Posterior cingulate gyrus (tissue), 11 donors: ENCODE data around the gene DDO.

Experiments used
- DNase-seq, 10 donors: peaks; one replicate each; pipeline versions ENCODE4 v3.0.0 to v3.0.0-alpha.2; 2020 to 2021; ENCODE audit warnings: mixed read lengths in 3 of 10
- intact Hi-C: fragments of 100-400 bp; cut with DNase I; formaldehyde crosslinking; loops from one replicate; pipeline ENCODE4 v1.15.1; 2023

Gene DDO

DNA sequence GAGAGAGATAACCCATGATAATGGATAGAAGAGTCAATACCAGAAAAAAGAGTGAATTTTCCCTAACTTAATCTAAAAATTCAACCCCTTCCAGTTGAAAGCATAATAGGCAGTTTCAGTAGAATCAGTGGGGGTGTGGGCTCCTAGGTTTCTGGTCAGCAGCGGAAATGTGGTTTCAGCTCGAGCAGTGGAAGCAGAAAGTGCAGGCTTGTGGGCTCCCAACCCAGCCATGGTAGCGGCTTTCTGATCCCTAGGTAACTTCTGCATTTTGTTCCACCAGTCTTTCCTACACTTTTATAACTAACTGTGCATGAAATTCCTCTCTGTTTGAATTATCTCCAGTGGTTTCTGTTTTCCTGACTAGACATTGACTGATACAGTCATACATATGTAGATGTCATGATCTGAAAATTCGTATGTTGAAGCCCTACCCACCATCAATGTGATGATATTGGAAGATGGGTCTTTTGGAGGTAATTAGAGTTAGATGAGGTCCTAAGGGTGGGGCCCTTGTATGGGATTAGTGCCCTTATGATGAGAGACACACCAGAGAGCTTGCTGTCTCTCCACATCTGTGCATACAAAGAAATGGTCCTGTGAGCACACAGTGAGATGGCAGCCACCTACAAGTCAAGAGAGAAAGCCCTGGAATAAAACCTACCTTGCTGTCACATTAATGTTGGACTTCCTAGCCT, 6.5 kb upstream of the DDO start:
- DNase-seq = no peak
- intact Hi-C loops = no loop called here

GRCh38 chr6:110419028-110419739, 3.8 kb upstream of the DDO start:
- intact Hi-C loops = no loop called here
- no peak for DNase-seq

GRCh38 chr6:110418594-110418993, 3.2 kb upstream of the DDO start:
- no peak for DNase-seq
- intact Hi-C loops = no loop called here

GRCh38 chr6:110414669-110415068, 706 bp downstream of the DDO start:
- intact Hi-C loops = no loop called here
- no peak for DNase-seq

DNA sequence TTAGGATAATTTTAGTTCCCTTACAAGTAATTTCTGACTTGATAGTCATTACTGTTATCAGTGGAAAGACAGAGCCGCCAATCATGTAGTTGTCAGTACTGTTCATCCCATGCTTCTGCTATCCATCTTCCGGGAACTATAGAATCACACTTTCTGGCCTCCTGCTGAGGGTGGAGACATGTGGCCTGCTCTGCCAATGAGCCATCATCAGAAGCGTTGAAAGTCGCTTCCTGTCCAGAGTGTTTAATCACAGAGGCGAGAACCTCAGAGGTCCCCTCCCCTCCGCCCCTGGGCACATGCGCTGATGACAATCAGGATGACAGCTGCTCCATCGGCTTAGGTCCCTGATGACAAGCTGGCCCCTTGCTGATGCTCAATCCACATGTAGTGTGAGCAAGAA, 3.0 kb downstream of the DDO start:
- DNase-seq = no peak
- intact Hi-C loops = no loop called here

DNA sequence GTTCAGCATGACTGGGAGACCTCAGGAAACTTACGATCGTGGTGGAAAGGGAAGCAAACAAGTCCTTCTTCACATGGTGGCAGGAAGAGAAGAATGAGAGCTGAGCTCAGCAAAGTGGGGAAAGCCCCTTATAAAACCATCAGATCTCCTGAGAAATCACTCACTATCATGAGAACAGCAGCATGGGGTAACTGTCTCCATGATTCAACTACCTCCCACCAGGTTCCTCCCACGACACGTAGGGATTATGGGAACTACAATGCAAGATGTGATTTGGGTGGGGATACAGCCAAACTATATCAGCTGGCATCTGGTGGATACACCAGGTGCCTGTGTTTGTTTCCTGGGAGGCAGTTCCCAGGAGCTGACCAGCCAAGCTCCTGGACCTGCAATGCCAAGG, 4.9 kb downstream of the DDO start:
- intact Hi-C loops = no loop called here
- DNase-seq = no peak

DNA sequence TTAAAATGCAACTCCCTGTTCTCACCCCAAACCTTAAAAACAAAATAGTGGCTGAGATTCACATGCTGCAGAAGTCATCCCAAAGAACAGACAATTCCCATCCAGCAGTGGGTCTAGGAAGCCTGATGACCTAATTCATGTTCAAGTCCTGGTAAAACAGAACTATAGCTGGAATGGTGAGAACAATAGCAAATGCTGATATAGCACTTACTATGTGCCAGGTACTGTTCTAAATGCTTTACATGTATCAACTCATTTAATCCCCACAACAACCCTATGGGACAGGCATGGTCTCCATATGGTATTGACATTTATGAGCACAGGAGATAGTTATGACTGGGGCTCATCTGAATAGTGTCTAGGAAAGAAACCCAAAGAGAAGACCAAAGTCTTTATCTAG, 5.6 kb downstream of the DDO start:
- intact Hi-C loops = no loop called here
- DNase-seq = no peak

DNA sequence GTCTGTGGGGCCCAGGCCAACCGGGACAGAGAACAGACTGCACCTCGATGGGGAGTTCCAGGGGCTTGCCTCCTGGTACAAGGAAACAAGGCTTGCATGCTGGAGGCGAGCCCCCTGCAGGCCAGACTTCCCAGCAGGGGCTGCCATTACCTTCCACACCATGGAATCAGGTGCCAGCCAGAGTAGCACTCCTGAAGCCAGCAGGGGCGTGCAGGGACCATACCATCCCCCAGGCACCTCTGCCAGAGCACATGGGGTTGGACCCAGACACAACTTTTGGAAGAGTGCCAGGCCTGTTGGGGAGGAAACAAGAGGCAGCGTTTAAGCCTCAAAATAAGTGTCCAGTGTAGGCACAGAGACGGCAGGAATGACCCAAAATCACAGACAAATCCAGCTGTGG, 6.5 kb downstream of the DDO start:
- intact Hi-C loops = no loop called here
- DNase-seq = no peak

DNA sequence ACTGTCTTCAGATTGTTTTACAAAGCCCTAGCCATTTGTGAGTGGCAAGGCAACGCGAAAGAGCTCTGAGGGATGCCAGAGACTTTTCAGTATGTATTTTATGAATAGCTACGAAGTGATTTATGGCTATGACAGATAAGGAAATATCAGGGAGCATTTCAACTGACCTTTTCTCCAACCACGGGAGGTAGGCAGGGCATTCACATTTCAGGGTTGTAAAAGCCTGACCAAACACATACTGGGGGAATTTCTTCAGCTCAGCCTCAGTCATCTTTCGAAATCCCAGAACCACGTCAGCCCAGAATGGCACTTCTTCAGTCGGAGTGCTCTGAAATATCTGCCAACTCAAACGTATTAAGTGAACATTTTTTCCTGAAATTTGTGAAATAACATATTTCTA, 10.8 kb downstream of the DDO start:
- intact Hi-C loops = no loop called here
- no peak for DNase-seq

- intact Hi-C loops = no loop called here
Measured at GRCh38 chr6:110401585-110402176, 13.7 kb downstream of the DDO start.

GRCh38 chr6:110400208-110400607, 15.2 kb downstream of the DDO start:
- no peak for DNase-seq
- intact Hi-C loops = no loop called here

More at GRCh38 chr6:110401585-110402176, 13.7 kb downstream of the DDO start:
- no peak for DNase-seq

GRCh38 chr6:110399219-110400071, 15.9 kb downstream of the DDO start:
- peak in 2 of 10 donors; percentile 76 to 85 for DNase-seq
- intact Hi-C loops = no loop called here

GRCh38 chr6:110398778-110399177, 16.6 kb downstream of the DDO start:
- intact Hi-C loops = no loop called here
- no peak for DNase-seq

DNA sequence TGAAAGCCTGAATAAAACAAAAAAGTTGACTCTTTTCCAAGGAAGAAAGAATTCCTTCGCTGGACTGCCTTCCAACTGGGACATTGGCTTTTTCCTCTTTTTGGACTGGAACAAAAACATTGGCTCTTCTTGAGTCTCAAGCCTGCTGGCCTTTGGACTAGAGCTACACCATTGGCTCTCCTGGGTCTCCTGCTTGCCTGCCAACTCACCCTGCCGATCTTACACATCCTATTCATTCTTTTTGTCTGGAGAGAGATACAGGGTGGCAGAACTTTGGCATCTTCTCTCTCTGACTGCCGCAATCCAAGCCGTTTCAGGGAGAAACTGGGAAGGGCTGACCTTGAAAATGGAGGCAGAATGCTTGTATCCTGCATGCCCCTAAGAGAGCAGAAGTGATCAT, 20.2 kb downstream of the DDO start:
- DNase-seq = no peak
- intact Hi-C loops = no loop called here

GRCh38 chr6:110394409-110394808, 21.0 kb downstream of the DDO start:
- intact Hi-C loops = loop anchor here (5.0 kb wide), 2 partner anchors 217 to 352 kb away; partner anchors contain the start of gene WASF1

GRCh38 chr6:110392727-110393126, 22.6 kb downstream of the DDO start:
- DNase-seq = no peak
- intact Hi-C loops = loop anchor here (5.0 kb wide), 2 partner anchors 215 to 350 kb away; partner anchors contain the start of gene WASF1

More at GRCh38 chr6:110394409-110394808, 21.0 kb downstream of the DDO start:
- no peak for DNase-seq

DNA sequence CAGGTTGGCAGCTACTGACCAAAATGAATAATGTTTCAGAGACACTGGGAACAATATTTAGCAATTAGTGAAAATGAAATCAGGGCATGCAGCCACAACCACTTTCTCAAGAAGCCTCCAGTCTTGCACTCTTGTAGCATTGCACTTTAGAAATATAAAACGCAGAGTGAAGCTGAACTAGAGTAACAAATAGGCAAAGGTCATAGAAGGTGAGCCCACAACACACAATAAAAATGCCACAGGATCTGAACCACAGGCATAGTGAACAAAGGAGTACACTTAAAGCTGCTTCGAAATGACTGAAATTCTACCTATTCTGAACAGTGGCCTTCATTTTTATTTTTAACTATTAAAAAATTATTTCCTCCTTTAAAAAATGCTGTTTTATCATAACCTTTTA, 25.0 kb downstream of the DDO start:
- intact Hi-C loops = loop anchor here (2.0 to 5.0 kb wide), 3 partner anchors 213 to 686 kb away; partner anchors contain the start of gene WASF1
- DNase-seq = no peak

DNA sequence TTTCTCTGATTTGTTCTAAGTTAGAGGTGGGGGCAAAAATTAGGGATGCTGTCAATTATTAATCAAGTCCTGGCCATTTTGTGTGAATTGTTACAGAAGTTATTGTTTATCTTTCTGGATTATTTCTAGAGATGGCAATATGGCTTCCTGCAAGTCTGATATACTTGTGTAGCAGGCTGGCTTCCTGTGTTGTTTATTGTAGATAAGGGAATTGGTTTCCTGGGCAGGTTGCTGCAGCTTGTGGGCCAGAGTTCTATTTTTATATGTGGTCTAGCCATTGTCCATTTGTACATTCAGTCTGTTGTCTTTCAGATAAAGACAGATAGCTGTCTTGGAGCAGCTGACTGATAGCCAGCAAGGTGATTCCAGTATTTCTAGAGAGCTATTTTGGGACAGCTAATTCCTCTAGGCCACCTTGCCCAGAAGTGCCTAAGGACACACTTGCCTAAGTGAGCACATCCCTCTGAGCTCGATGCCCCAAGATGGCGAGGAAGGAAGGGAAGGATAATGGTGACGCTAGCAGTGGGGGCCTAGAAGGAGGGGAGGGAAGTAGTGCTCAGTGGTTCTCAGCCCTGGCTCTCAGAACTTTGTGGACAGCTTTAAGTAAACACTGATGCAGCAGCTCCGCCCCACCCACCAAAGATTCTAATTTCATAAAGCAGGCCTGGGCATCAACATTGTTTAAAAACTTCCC, 25.5 kb downstream of the DDO start:
- intact Hi-C loops = loop anchor here (2.0 to 5.0 kb wide), 3 partner anchors 213 to 685 kb away; partner anchors contain the start of gene WASF1

GRCh38 chr6:110387986-110388385, 27.4 kb downstream of the DDO start:
- no peak for DNase-seq
- intact Hi-C loops = no loop called here

More for the DNA sequence above, 25.5 kb downstream of the DDO start:
- DNase-seq = no peak

GRCh38 chr6:110385458-110385863, 29.9 kb downstream of the DDO start:
- DNase-seq = no peak
- intact Hi-C loops = no loop called here
